Uterus (tissue), 4 donors: ENCODE results near the gene STAB2. TPM values are rescaled to one million over a fixed set of nuclear protein-coding genes. Genes with fewer than 3 reads are reported as not detected.

Experiments used
- DNase-seq, 2 donors: peaks; one replicate each; pipeline ENCODE4 v3.0.0-alpha.2; 2019 to 2020
- H3K27ac ChIP-seq, 2 donors: fragments of 200-600 bp; sonication (generic); 1 replicate in 1 of 2; 2 replicates in 1 of 2; pipeline ENCODE4 v1.5.1; 2016 to 2018
- H3K27me3 ChIP-seq, 2 donors: fragments of 200-600 bp; sonication (generic); one replicate each; pipeline ENCODE4 v1.5.1; 2018 to 2019; ENCODE audit warnings: control low read depth in 1 of 2
- H3K36me3 ChIP-seq, 2 donors: fragments of 200-600 bp; sonication (generic); one replicate each; pipeline ENCODE4 v1.5.1; 2019; ENCODE audit warnings: control low read depth in 1 of 2
- H3K4me1 ChIP-seq, 2 donors: fragments of 200-600 bp; sonication (generic); one replicate each; pipeline ENCODE4 v1.5.1; 2018 to 2019; ENCODE audit warnings: control low read depth in 1 of 2
- H3K4me3 ChIP-seq, 2 donors: fragments of 200-600 bp; sonication (generic); 1 replicate in 1 of 2; 2 replicates in 1 of 2; pipeline ENCODE4 v1.5.1; 2018 to 2019; ENCODE audit warnings: mild to moderate bottlenecking in 1 of 2
- H3K9me3 ChIP-seq, 2 donors: fragments of 200-600 bp; sonication (generic); one replicate each; pipeline ENCODE4 v1.5.1; 2019; ENCODE audit warnings: control low read depth in 1 of 2
- CTCF ChIP-seq, 4 experiments: fragments of 200-600 bp in 2 of 4; fragments of 450-650 bp in 2 of 4; sonication (generic) in 2 of 4; IDR thresholded peaks; one replicate each; pipeline ENCODE4 v1.5.1; 2016 to 2019; ENCODE audit warnings: antibody characterized with exemption in 4 of 4, mild to moderate bottlenecking in 2 of 4, moderate library complexity in 1 of 4
- POLR2A ChIP-seq, 2 donors: fragments of 450-650 bp; IDR thresholded peaks; one replicate each; pipeline ENCODE4 v1.6.1; 2016; ENCODE audit warnings: antibody characterized with exemption in 2 of 2, mild to moderate bottlenecking in 1 of 2, moderate library complexity in 1 of 2
- intact Hi-C: fragments of 100-400 bp; cut with DNase I; formaldehyde crosslinking; loops from one replicate; pipeline ENCODE4 v1.15.1; 2023; ENCODE audit warnings: low total_unique reads
- total RNA-seq, 4 donors: library from RNA; depleted of rRNA in 3 of 4; stranded (reverse); fragments of >200 nt in 3 of 4; gene quantifications; one replicate each; pipeline versions ENCODE4 v1.1.0 to v1.2.4, GENCODE V29; 2014 to 2023
- donor health status: DM: yes; HTN: yes; CAD: no.

The STAB2 gene
- total RNA-seq, 4 donors from 2014 or later: 0.21 to 19.4 (median 2.6) TPM; not detected in 1

GRCh38 chr12:103729499-103729898 lies 142.4 kb downstream of the STAB2 start:
- H3K9me3 ChIP-seq: no peaks in the 10 kb centered on the region
- intact Hi-C loops: no loop called here
- no peak for TF ChIP-seq CTCF (IDR thresholded peaks at IDR 0.05)
- no peak for TF ChIP-seq POLR2A (IDR thresholded peaks at IDR 0.05)
- no peaks in the 10 kb centered on the region for H3K27me3 ChIP-seq
- no peak for DNase-seq
- no peak overlapping the region for H3K4me3 ChIP-seq
- no peaks in the 10 kb centered on the region for H3K4me1 ChIP-seq
- no peak overlapping the region for H3K27ac ChIP-seq
- no peaks in the 10 kb centered on the region for H3K36me3 ChIP-seq

GRCh38 chr12:103731539-103731938 lies 144.5 kb downstream of the STAB2 start:
- Histone ChIP-seq H3K36me3 (no peaks in the 10 kb centered on the region), H3K27me3 (no peaks in the 10 kb centered on the region), H3K4me1 (no peaks in the 10 kb centered on the region), H3K9me3 (no peaks in the 10 kb centered on the region), H3K4me3 (no peak overlapping the region), H3K27ac (no peak overlapping the region)
- intact Hi-C loops: no loop called here
- no peak for DNase-seq
- no peak for TF ChIP-seq POLR2A (IDR thresholded peaks at IDR 0.05)
- no peak for TF ChIP-seq CTCF (IDR thresholded peaks at IDR 0.05)

GRCh38 chr12:103734863-103735262 lies 147.8 kb downstream of the STAB2 start:
- Histone ChIP-seq H3K27ac (no peak overlapping the region), H3K9me3 (no peaks in the 10 kb centered on the region), H3K27me3 (no peaks in the 10 kb centered on the region), H3K4me3 (no peak overlapping the region), H3K4me1 (no peaks in the 10 kb centered on the region), H3K36me3 (no peaks in the 10 kb centered on the region)
- TF ChIP-seq POLR2A (IDR thresholded peaks at IDR 0.05): no peak
- no peak for TF ChIP-seq CTCF (IDR thresholded peaks at IDR 0.05)
- no peak for DNase-seq
- intact Hi-C loops: no loop called here

- DNase-seq: no peak
- Histone ChIP-seq H3K4me1 (no peaks in the 10 kb centered on the region), H3K27ac (no peak overlapping the region), H3K4me3 (no peak overlapping the region), H3K9me3 (no peaks in the 10 kb centered on the region), H3K36me3 (no peaks in the 10 kb centered on the region), H3K27me3 (no peaks in the 10 kb centered on the region)
- no peak for TF ChIP-seq CTCF (IDR thresholded peaks at IDR 0.05)
- intact Hi-C loops: no loop called here
Observed at GRCh38 chr12:103735291-103735690, 148.2 kb downstream of the STAB2 start.

GRCh38 chr12:103736572-103736971 lies 149.5 kb downstream of the STAB2 start:
- no peaks in the 10 kb centered on the region for H3K9me3 ChIP-seq
- H3K27me3 ChIP-seq: no peaks in the 10 kb centered on the region
- H3K27ac ChIP-seq: no peak overlapping the region
- H3K36me3 ChIP-seq: no peaks in the 10 kb centered on the region
- H3K4me3 ChIP-seq: no peak overlapping the region
- no peak for DNase-seq
- intact Hi-C loops: no loop called here
- H3K4me1 ChIP-seq: no peaks in the 10 kb centered on the region
- TF ChIP-seq POLR2A (IDR thresholded peaks at IDR 0.05) (no peak), CTCF (IDR thresholded peaks at IDR 0.05) (no peak)
